ENCODE results near the gene CCDC73. TPM values are rescaled to one million over a fixed set of nuclear protein-coding genes. Genes with fewer than 3 reads are reported as not detected.

The CCDC73 gene
- total and polyA plus RNA-seq, 4 donors = 0.02 to 0.50 (median 0.33) TPM

DNA sequence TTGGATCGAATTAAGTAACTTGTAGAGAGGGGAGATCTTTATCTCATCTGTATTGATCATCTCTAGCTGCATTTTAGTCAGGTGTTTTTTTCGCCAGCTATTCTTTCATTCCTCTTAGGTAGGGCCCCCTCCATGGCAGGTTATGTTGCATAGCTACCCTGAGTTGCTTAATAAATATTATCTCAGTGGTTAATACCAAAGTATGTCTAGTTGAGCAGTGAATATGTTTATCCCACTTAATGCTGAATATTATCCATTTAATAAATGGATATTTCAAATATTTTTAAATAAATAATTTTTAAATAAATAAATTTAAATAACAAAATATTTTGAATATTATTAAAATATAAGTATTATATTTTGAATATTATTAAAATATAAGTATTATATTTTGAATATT is 44.8 kb upstream of the CCDC73 start:
- WGBS = 67% methylated on average over 2 of the region's 2 CpGs
- no peak for DNase-seq (ENCODE audit: low spot score)
- Histone ChIP-seq H3K9me3 (ENCODE audit: control insufficient read depth in 4 of 4, low read length in 3 of 4) (no peaks in the 10 kb centered on the region), H3K4me1 (ENCODE audit: control insufficient read depth in 4 of 4, insufficient read depth in 4 of 4, low read length in 3 of 4) (peaks cover 2 to 10% (median 3%) of the 10 kb centered on the region in 4 donors), H3K9ac (ENCODE audit: low read depth in 1 of 2, low read length in 2 of 2) (no peak overlapping the region), H3K27ac (ENCODE audit: low read depth in 1 of 2, low read length in 2 of 2) (no peak overlapping the region), H3K27me3 (ENCODE audit: control insufficient read depth in 4 of 4, insufficient read depth in 4 of 4, low read length in 3 of 4) (no peaks in the 10 kb centered on the region), H3K36me3 (ENCODE audit: control insufficient read depth in 4 of 4, insufficient read depth in 3 of 4, low read depth in 1 of 4, low read length in 3 of 4) (peaks cover 0 to 28% (median 5%) of the 10 kb centered on the region in 4 donors), H3K4me3 (ENCODE audit: low read depth in 1 of 3, low read length in 3 of 3) (no peak overlapping the region)
- TF ChIP-seq GABPA (IDR thresholded peaks at IDR 0.05 in 1 of 2, conservative IDR thresholded peaks at IDR 0.05 in 1 of 2) (no peak), SP1 (IDR thresholded peaks at IDR 0.05) (no peak)

DNA sequence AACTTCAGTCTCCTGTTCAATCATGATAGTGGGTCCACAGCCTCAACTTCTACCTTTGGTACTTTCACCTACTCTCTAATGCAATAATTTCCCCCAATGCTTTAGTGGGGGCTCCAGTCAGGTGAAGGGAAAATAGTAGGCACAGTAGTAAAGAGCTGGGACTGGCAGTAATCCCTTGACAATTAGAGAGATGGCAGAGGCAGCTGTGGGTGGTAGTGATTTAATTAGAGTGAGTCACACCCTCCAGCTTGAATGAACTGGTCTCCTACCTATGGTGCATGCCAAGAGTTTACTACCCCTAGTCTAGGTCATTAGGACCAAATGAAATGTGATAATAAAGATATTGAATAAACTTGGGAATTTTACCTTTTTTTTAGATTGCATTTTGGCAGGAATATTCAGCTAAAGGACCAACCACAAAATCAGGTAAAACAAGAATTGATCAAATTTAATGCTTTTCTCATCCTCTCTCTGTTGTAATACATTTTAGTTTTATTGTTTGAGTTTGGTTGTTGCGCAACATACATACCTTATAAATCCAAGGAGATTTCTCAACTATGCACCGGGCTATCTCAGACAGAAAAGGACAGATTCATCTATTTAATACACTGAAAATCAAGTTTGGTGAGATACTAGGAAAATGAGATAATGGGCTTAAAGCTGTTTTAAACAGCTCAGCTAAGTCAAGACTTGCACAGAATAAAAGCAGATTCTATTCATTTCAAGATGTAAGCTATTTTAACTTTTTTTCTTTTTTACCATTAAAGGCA is 44.2 kb upstream of the CCDC73 start:
- no peak overlapping the region for H3K4me3 ChIP-seq (ENCODE audit: low read depth in 1 of 3, low read length in 3 of 3)
- 57% methylated on average over 2 of the region's 2 CpGs for WGBS
- H3K4me1 ChIP-seq (ENCODE audit: control insufficient read depth in 4 of 4, insufficient read depth in 4 of 4, low read length in 3 of 4) = peaks cover under 1 to 10% (median 2%) of the 10 kb centered on the region in 4 donors
- TF ChIP-seq HNF4G (IDR thresholded peaks at IDR 0.05) (no peak), MAX (IDR thresholded peaks at IDR 0.05) (no peak), REST (IDR thresholded peaks at IDR 0.05) (no peak), FOXA1 (IDR thresholded peaks at IDR 0.05) (no peak), GABPA (IDR thresholded peaks at IDR 0.05 in 1 of 2, conservative IDR thresholded peaks at IDR 0.05 in 1 of 2) (no peak), EGR1 (IDR thresholded peaks at IDR 0.05; ENCODE audit: low read depth in 2 of 2) (no peak), SP1 (IDR thresholded peaks at IDR 0.05) (no peak), YY1 (IDR thresholded peaks at IDR 0.05) (no peak), JUND (IDR thresholded peaks at IDR 0.05) (no peak), TAF1 (conservative IDR thresholded peaks at IDR 0.05) (no peak), ATF3 (IDR thresholded peaks at IDR 0.05) (no peak), NR2F2 (IDR thresholded peaks at IDR 0.05) (no peak), FOXA2 (IDR thresholded peaks at IDR 0.05) (no peak)
- no peaks in the 10 kb centered on the region for H3K9me3 ChIP-seq (ENCODE audit: control insufficient read depth in 4 of 4, low read length in 3 of 4)
- H3K27ac ChIP-seq (ENCODE audit: low read depth in 1 of 2, low read length in 2 of 2) = no peak overlapping the region
- no peak for DNase-seq (ENCODE audit: low spot score)
- H3K9ac ChIP-seq (ENCODE audit: low read depth in 1 of 2, low read length in 2 of 2) = no peak overlapping the region
- H3K27me3 ChIP-seq (ENCODE audit: control insufficient read depth in 4 of 4, insufficient read depth in 4 of 4, low read length in 3 of 4) = no peaks in the 10 kb centered on the region
- peaks cover 0 to 23% (median 5%) of the 10 kb centered on the region in 4 donors for H3K36me3 ChIP-seq (ENCODE audit: control insufficient read depth in 4 of 4, insufficient read depth in 3 of 4, low read depth in 1 of 4, low read length in 3 of 4)

DNA sequence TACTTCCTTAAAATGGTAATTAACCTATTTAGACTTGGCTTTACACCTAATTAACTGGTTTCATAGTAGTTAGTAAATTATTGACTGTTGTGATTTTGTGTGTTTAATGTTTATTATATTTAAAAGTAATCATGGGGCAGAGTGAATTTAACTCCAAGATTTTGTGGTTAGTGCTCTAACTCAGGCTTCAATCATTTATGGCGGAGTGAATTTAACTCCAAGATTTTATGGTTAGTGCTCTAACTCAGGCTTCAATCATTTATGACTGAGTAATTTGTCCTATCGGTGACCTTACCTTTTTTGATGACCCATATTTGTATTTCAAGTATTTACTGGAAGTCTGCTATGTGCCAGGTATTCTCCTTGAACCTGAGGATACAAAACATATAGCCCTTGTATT is 42.5 kb upstream of the CCDC73 start:
- Histone ChIP-seq H3K36me3 (ENCODE audit: control insufficient read depth in 4 of 4, insufficient read depth in 3 of 4, low read depth in 1 of 4, low read length in 3 of 4) (peaks cover 0 to 26% (median 6%) of the 10 kb centered on the region in 4 donors), H3K4me1 (ENCODE audit: control insufficient read depth in 4 of 4, insufficient read depth in 4 of 4, low read length in 3 of 4) (peaks cover 2 to 15% (median 4%) of the 10 kb centered on the region in 4 donors), H3K4me3 (ENCODE audit: low read depth in 1 of 3, low read length in 3 of 3) (no peak overlapping the region), H3K9me3 (ENCODE audit: control insufficient read depth in 4 of 4, low read length in 3 of 4) (no peaks in the 10 kb centered on the region), H3K27me3 (ENCODE audit: control insufficient read depth in 4 of 4, insufficient read depth in 4 of 4, low read length in 3 of 4) (no peaks in the 10 kb centered on the region), H3K9ac (ENCODE audit: low read depth in 1 of 2, low read length in 2 of 2) (no peak overlapping the region), H3K27ac (ENCODE audit: low read depth in 1 of 2, low read length in 2 of 2) (no peak overlapping the region)
- 90% methylated on average over 2 of the region's 2 CpGs for WGBS
- TF ChIP-seq SP1 (IDR thresholded peaks at IDR 0.05) (no peak), RXRA (IDR thresholded peaks at IDR 0.05) (no peak), YY1 (IDR thresholded peaks at IDR 0.05) (no peak), GABPA (IDR thresholded peaks at IDR 0.05 in 1 of 2, conservative IDR thresholded peaks at IDR 0.05 in 1 of 2) (no peak)
- DNase-seq (ENCODE audit: low spot score) = no peak
